ENCODE measurements around the gene ZNF442. TPM values are rescaled to one million over a fixed set of nuclear protein-coding genes. Genes with fewer than 3 reads are reported as not detected.
A peak's percentile ranks its signal among the peaks of the same experiment; 100 is the strongest.
"Not testable (repeated sequence)": the region's sequence is repeated elsewhere in the genome, so short reads cannot be mapped to it uniquely, and the experiment has no call there.

The ZNF442 gene
- 4.1 and 5.4 TPM in 2 replicates for total RNA-seq
- long read RNA-seq, transcript ZNF442-203 (3 exons, 1,906 nt), result major isoform, 11 of 19 reads
- long read RNA-seq, partial matches to known transcripts, result 0 of 19 reads
- long read RNA-seq, other reads (novel, unspliced or antisense), result 7 of 19 reads

DNA sequence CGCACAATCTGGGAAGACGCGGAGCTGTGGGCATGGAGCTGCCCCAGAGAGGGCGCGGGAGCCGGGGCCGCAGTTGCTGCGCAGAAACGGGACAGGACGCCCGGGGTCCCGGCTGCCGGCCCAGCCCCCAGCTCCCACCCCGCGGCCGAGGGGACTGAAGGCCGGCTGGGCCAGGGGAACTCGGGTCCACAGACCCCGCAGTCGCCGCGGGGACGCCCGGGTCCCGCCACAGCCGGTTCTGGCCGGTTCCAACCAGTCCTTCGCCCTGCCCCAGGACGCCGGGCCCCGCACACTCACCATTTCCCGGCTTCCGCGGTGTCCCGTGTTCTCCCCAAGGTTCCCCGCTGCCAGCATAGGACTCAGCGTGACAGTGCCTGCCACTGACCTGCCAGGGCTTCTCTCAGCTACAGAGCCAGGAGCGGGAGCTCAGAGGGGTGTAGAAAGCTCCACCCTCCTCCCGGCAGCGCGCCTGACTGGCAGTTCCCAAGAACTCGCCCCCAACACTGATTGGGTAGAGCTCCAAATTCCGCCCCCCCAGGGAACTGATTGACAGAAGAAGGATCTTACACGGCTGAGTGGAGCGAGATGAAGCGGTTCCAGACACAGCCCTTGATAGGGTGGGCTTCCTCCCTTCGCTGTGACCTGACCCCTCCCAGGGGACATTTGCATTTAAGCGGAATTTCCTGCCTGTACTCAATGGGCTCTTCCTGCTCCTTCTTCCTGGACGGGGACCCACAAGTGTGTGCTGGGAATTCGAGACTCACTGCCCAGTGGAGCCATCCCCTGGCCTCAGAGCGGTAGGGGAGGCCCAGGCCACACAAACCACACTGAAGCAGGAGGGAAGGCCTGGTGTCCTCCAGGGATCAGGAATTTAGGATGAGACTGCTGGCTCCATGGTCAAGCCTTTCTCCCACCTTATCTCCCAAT lies at the start of gene ZNF442:
Gene ZNF442, minus strand, starts transcription at position 448 of the 927 bp plus-strand sequence. CDS start 2,052 bp downstream, outside the sequence.
- no peaks in the 10 kb centered on the region for H3K27me3 Mint-ChIP-seq
- peak; percentile 82 for DNase-seq (ENCODE audit: low spot score, unreplicated experiment)
- H3K4me1 Mint-ChIP-seq (ENCODE audit: low read depth), result peaks cover 11% of the 10 kb centered on the region
- H3K27ac Mint-ChIP-seq, result peak within 1 kb of the TSS; percentile 98
- peaks cover 14% of the 10 kb centered on the region for H3K36me3 Mint-ChIP-seq (ENCODE audit: insufficient read depth)
- H3K9me3 Mint-ChIP-seq (ENCODE audit: low read depth), result peaks cover 15% of the 10 kb centered on the region
- TF ChIP-seq CTCF (IDR thresholded peaks at IDR 0.05; ENCODE audit: unreplicated experiment), result peak; percentile 57
- peak within 1 kb of the TSS; percentile 93 for H3K4me3 Mint-ChIP-seq (ENCODE audit: low read depth)

DNA sequence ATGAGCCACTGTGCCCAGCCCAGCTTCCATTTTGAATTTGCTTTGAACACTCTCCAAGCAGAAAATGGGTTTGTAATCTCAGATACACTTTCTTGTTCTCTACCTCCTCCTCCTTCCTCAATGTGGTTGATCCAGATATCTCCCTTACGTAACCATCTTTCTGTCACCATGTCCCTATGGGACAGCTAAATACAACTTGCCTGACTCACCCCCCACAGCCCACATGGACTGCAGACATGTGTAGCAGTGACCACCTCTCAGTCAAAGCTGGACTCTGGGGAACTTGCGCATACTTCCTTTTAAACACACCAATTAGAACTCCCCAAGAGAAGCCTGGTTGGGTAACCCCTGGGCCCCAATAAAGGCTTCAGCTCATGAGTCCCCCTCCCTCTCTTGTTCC lies 46.4 kb upstream of the ZNF442 start:
- Mint-ChIP-seq H3K27me3 (no peaks in the 10 kb centered on the region), H3K4me1 (ENCODE audit: low read depth) (no peaks in the 10 kb centered on the region), H3K4me3 (ENCODE audit: low read depth) (no peak overlapping the region), H3K27ac (no peak overlapping the region), H3K36me3 (ENCODE audit: insufficient read depth) (peaks cover 36% of the 10 kb centered on the region), H3K9me3 (ENCODE audit: low read depth) (peaks cover 31% of the 10 kb centered on the region)
- no peak for TF ChIP-seq CTCF (IDR thresholded peaks at IDR 0.05; ENCODE audit: unreplicated experiment)
- no peak for DNase-seq (ENCODE audit: low spot score, unreplicated experiment)

- Mint-ChIP-seq H3K27ac (peak within 1 kb of the TSS; percentile 98), H3K27me3 (no peaks in the 10 kb centered on the region), H3K9me3 (ENCODE audit: low read depth) (peaks cover 12% of the 10 kb centered on the region), H3K4me3 (ENCODE audit: low read depth) (peak within 1 kb of the TSS; percentile 93), H3K36me3 (ENCODE audit: insufficient read depth) (peaks cover 11% of the 10 kb centered on the region), H3K4me1 (ENCODE audit: low read depth) (peaks cover 9% of the 10 kb centered on the region)
- peak; percentile 34 for TF ChIP-seq CTCF (IDR thresholded peaks at IDR 0.05; ENCODE audit: unreplicated experiment)
- DNase-seq (ENCODE audit: low spot score, unreplicated experiment), result peak; percentile 84
These were observed 35.4 kb upstream of the ZNF442 start, which contains the start of gene ZNF799 for GRCh38 chr19:12400633-12401502. Gene ZNF799, minus strand, starts transcription at chr19:12401271. Its CDS starts 201 bp downstream, at chr19:12401070.

GRCh38 chr19:12399901-12400632 lies 34.6 kb upstream of the ZNF442 start:
- Mint-ChIP-seq H3K27ac (peak overlapping the region; percentile 98), H3K4me3 (ENCODE audit: low read depth) (peak overlapping the region; percentile 93), H3K9me3 (ENCODE audit: low read depth) (peaks cover 16% of the 10 kb centered on the region), H3K36me3 (ENCODE audit: insufficient read depth) (peaks cover 16% of the 10 kb centered on the region)
- H3K27me3 Mint-ChIP-seq; H3K4me1 Mint-ChIP-seq (ENCODE audit: low read depth): not testable (repeated sequence)
- peak; percentile 42 for DNase-seq (ENCODE audit: low spot score, unreplicated experiment)

DNA sequence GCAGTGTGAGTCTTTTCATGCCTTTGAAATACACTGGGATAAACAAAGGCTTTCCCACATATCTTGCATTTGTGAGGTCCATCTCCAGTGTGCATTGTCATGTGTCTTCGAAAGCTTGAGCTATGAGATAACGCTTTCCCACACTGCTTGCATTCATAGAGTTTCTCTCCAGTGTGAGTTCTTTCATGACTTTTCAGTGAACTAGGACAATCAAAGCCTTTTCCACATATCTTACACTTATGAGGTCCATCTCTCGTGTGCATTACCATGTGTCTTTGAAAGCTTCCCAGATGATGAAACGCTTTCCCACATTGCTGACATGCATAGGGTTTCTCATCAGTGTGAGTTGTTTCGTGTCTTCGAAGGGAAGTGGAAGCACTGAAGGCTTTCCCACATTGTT lies 25.7 kb upstream of the ZNF442 start:
- H3K27ac Mint-ChIP-seq; H3K4me3 Mint-ChIP-seq (ENCODE audit: low read depth): not testable (repeated sequence)
- peaks cover 57% of the 10 kb centered on the region for H3K9me3 Mint-ChIP-seq (ENCODE audit: low read depth)

DNA sequence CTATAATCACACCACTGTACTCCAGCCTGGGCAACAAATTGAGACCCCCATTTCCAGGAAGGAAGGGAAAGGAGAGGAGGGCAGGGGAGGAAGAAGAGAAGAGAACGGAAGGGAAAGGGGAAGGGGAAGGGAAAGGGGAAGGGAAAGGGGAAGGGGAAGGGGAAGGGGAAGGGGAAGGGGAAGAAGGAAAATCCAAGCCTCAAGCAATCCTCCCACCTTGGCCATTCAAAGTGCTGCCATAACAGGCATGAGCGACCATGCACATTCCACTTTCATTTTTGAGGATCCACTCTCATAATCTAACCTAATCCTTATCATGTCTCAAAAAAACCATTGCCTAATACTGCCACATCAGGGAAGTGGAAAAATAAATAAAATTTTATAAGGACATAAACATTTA lies 20.9 kb upstream of the ZNF442 start:
- H3K4me3 Mint-ChIP-seq (ENCODE audit: low read depth); H3K27me3 Mint-ChIP-seq; H3K4me1 Mint-ChIP-seq (ENCODE audit: low read depth); DNase-seq (ENCODE audit: low spot score, unreplicated experiment); H3K27ac Mint-ChIP-seq: not testable (repeated sequence)
- Mint-ChIP-seq H3K36me3 (ENCODE audit: insufficient read depth) (peaks cover 61% of the 10 kb centered on the region), H3K9me3 (ENCODE audit: low read depth) (peaks cover 45% of the 10 kb centered on the region)

More for the DNA sequence above, 25.7 kb upstream of the ZNF442 start:
- not testable (repeated sequence) for H3K4me1 Mint-ChIP-seq (ENCODE audit: low read depth); DNase-seq (ENCODE audit: low spot score, unreplicated experiment); H3K27me3 Mint-ChIP-seq
- peaks cover 78% of the 10 kb centered on the region for H3K36me3 Mint-ChIP-seq (ENCODE audit: insufficient read depth)

All from progenitor cell of endocrine pancreas (in vitro differentiated cells).